WTC11 (cell line): ENCODE results near the gene SLC34A1.

Source experiments
- E2F4 ChIP-seq: sonication (generic); formaldehyde crosslinking; IDR thresholded peaks from 2 replicates; pipeline ENCODE4 v1.8.1; 2022; ENCODE audit warnings: low read depth, mild to moderate bottlenecking, moderate library complexity, missing genetic modification reagents, borderline replicate concordance
- ETV6 ChIP-seq: sonication (generic); formaldehyde crosslinking; IDR thresholded peaks from 2 replicates; pipeline ENCODE4 v1.8.1; 2022; ENCODE audit warnings: mild to moderate bottlenecking, missing genetic modification reagents
- KAT7 ChIP-seq: sonication (generic); formaldehyde crosslinking; IDR thresholded peaks from 2 replicates; pipeline ENCODE4 v1.8.1; 2023; ENCODE audit warnings: missing genetic modification reagents, mild to moderate bottlenecking, borderline replicate concordance
- NR1H2 ChIP-seq: sonication (generic); formaldehyde crosslinking; IDR thresholded peaks from 2 replicates; pipeline ENCODE4 v1.9.0; 2021; ENCODE audit warnings: mild to moderate bottlenecking, moderate library complexity, missing genetic modification reagents
- RORB ChIP-seq: fragments of 250-450 bp; sonication (Bioruptor Pico); IDR thresholded peaks from 2 replicates; pipeline ENCODE4 v1.9.0; 2021; ENCODE audit warnings: mild to moderate bottlenecking
- ZNF512 ChIP-seq: sonication (generic); formaldehyde crosslinking; IDR thresholded peaks from 2 replicates; pipeline ENCODE4 v1.8.1; 2022; ENCODE audit warnings: missing genetic modification reagents, borderline replicate concordance
- TF ChIP-seq, protein P1 (sequence below): fragments of 200-600 bp; IDR thresholded peaks from 2 replicates; pipeline ENCODE4 v1.8.0; 2022; ENCODE audit warnings: antibody characterized with exemption
- TF ChIP-seq, protein P2 (sequence below): sonication (generic); formaldehyde crosslinking; IDR thresholded peaks from 2 replicates; pipeline ENCODE4 v1.8.1; 2023; ENCODE audit warnings: mild to moderate bottlenecking, missing genetic modification reagents, moderate library complexity

- TF ChIP-seq, protein P1, sequence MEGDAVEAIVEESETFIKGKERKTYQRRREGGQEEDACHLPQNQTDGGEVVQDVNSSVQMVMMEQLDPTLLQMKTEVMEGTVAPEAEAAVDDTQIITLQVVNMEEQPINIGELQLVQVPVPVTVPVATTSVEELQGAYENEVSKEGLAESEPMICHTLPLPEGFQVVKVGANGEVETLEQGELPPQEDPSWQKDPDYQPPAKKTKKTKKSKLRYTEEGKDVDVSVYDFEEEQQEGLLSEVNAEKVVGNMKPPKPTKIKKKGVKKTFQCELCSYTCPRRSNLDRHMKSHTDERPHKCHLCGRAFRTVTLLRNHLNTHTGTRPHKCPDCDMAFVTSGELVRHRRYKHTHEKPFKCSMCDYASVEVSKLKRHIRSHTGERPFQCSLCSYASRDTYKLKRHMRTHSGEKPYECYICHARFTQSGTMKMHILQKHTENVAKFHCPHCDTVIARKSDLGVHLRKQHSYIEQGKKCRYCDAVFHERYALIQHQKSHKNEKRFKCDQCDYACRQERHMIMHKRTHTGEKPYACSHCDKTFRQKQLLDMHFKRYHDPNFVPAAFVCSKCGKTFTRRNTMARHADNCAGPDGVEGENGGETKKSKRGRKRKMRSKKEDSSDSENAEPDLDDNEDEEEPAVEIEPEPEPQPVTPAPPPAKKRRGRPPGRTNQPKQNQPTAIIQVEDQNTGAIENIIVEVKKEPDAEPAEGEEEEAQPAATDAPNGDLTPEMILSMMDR = no peak
- TF ChIP-seq NR1H2 (CRISPR knock-in tag) (no peak), RORB (CRISPR knock-in tag) (no peak), ETV6 (CRISPR knock-in tag) (no peak), E2F4 (no peak), KAT7 (CRISPR knock-in tag) (no peak), ZNF512 (no peak)
- TF ChIP-seq, protein P2, sequence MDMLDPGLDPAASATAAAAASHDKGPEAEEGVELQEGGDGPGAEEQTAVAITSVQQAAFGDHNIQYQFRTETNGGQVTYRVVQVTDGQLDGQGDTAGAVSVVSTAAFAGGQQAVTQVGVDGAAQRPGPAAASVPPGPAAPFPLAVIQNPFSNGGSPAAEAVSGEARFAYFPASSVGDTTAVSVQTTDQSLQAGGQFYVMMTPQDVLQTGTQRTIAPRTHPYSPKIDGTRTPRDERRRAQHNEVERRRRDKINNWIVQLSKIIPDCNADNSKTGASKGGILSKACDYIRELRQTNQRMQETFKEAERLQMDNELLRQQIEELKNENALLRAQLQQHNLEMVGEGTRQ (CRISPR knock-in tag) = no peak
These were observed 48.1 kb upstream of the SLC34A1 start for GRCh38 chr5:177336112-177336511.
